ENCODE data around the gene TNC.

Gene TNC

DNA sequence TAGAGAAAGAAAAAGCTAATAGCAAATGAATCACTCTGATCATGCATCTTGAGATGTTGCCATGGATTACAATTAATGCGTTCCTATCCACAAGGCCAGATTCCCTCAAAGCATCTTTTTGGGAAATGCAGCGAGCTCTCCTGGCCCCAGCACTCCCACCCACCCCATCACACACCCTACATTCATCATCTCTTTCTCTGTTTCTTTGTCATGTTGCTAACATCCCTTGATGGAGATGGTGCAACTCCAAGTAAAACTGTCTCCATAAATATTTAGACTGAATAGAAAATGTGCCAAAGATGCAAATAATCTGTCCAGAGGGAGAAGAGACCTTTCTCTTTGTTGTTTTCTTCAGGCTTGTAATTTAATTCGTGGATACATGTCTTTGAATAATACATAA lies 30.8 kb upstream of the TNC start:
- DNase-seq (ENCODE audit: low read depth), result no peak
- no peak overlapping the region for H3K4me3 ChIP-seq (ENCODE audit: low read depth, low read length)
- TF ChIP-seq MAX (IDR thresholded peaks at IDR 0.05; ENCODE audit: low read depth, low read length) (no peak), CTCF (IDR thresholded peaks at IDR 0.05; ENCODE audit: low read depth, low read length) (no peak), POLR2A (IDR thresholded peaks at IDR 0.05; ENCODE audit: extremely low read depth, insufficient read length) (no peak), MYC (IDR thresholded peaks at IDR 0.05; ENCODE audit: low read depth, low read length) (no peak)

GRCh38 chr9:115146581-115147021 lies 28.6 kb upstream of the TNC start:
- H3K4me3 ChIP-seq (ENCODE audit: low read depth, low read length), result no peak overlapping the region
- TF ChIP-seq MYC (IDR thresholded peaks at IDR 0.05; ENCODE audit: low read depth, low read length), result no peak
- TF ChIP-seq CTCF (IDR thresholded peaks at IDR 0.05; ENCODE audit: low read depth, low read length), result no peak
- no peak for TF ChIP-seq MAX (IDR thresholded peaks at IDR 0.05; ENCODE audit: low read depth, low read length)
- no peak for TF ChIP-seq POLR2A (IDR thresholded peaks at IDR 0.05; ENCODE audit: extremely low read depth, insufficient read length)
- no peak for DNase-seq (ENCODE audit: low read depth)

- H3K4me3 ChIP-seq (ENCODE audit: low read depth, low read length), result no peak overlapping the region
- TF ChIP-seq MYC (IDR thresholded peaks at IDR 0.05; ENCODE audit: low read depth, low read length) (no peak), MAX (IDR thresholded peaks at IDR 0.05; ENCODE audit: low read depth, low read length) (no peak), POLR2A (IDR thresholded peaks at IDR 0.05; ENCODE audit: extremely low read depth, insufficient read length) (no peak), CTCF (IDR thresholded peaks at IDR 0.05; ENCODE audit: low read depth, low read length) (no peak)
- no peak for DNase-seq (ENCODE audit: low read depth)
These were observed 26.7 kb upstream of the TNC start for GRCh38 chr9:115144706-115145105.

DNA sequence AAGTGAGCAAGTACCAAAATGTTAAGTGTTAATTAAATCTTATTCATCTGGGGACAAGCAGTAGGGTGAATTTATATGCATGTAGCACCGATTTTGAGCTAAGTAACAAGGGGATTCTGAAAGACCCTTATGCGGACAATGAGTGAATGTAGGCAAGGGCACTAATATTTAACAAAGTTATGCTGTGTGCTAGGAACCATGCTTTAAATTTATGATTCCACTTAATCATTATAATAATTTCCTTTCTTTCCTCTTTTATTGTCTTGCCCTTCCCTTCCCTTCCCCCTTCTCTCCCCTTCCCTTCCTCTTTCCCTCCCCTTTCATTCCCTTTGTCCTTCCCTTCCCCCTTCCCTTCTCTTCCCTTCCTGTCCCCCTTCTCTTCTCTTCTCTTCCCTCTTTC lies 25.7 kb upstream of the TNC start:
- H3K4me3 ChIP-seq (ENCODE audit: low read depth, low read length), result no peak overlapping the region
- TF ChIP-seq MYC (IDR thresholded peaks at IDR 0.05; ENCODE audit: low read depth, low read length), result no peak
- TF ChIP-seq CTCF (IDR thresholded peaks at IDR 0.05; ENCODE audit: low read depth, low read length), result no peak
- no peak for TF ChIP-seq POLR2A (IDR thresholded peaks at IDR 0.05; ENCODE audit: extremely low read depth, insufficient read length)
- DNase-seq (ENCODE audit: low read depth), result no peak

DNA sequence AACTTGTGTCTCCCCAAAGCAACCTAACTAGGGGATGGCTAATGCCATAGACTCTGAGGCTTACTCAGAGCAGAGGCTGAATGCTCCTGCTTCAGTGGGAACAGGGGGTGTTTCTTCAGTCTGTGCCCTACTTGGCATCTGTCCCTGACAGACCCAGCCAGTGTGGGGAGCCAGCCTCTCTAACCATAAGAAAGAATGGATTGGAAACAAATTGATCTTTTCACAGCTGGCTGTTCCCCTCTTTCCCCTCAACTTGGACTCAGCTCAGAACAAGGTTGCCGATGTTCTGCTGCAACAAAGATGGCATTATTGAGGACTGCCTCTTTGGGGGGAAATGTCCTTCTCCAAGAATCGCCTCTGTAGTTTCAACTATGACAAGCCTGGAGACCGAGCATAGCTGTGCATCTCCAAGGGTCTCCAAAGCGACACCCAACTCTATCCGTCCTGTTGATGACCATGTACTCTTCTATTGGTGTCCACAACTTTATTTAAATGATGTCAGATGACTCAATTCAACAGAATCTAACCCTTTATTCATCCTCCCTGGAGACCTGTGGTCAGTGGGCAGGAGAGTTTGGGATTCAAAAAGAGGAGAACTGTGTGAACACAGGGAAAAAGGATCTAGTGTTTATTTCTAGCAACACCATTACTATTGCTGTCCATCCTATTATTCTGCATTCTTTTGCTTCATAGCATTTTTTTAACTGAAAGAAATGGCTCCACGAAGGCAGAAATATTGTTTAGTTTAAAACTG lies 24.7 kb upstream of the TNC start:
- DNase-seq (ENCODE audit: low read depth), result no peak
- no peak overlapping the region for H3K4me3 ChIP-seq (ENCODE audit: low read depth, low read length)
- TF ChIP-seq MAX (IDR thresholded peaks at IDR 0.05; ENCODE audit: low read depth, low read length) (no peak), POLR2A (IDR thresholded peaks at IDR 0.05; ENCODE audit: extremely low read depth, insufficient read length) (no peak), MYC (IDR thresholded peaks at IDR 0.05; ENCODE audit: low read depth, low read length) (no peak), CTCF (IDR thresholded peaks at IDR 0.05; ENCODE audit: low read depth, low read length) (no peak)
